Cardiac muscle cell (in vitro differentiated cells and primary cell): ENCODE measurements around the gene WDR59. TPM values are rescaled to one million over a fixed set of nuclear protein-coding genes. Genes with fewer than 3 reads are reported as not detected.

Source experiments
- DNase-seq, 2 donors: peaks; one replicate each; pipeline versions ENCODE4 v3.0.0 to v3.0.0-alpha.2; 2010 to 2017; ENCODE audit warnings: low read depth in 1 of 2, low spot score in 1 of 2
- H3K27ac ChIP-seq: fragments of 200-600 bp; sonication (generic); 2 replicates; pipeline ENCODE4 v1.5.1; 2016
- H3K27me3 ChIP-seq: fragments of 200-600 bp; sonication (generic); 2 replicates; pipeline ENCODE4 v1.6.0; 2016; ENCODE audit warnings: control low read depth
- H3K36me3 ChIP-seq: fragments of 200-600 bp; sonication (generic); 2 replicates; pipeline ENCODE4 v1.5.1; 2016; ENCODE audit warnings: control low read depth
- H3K4me1 ChIP-seq: fragments of 200-600 bp; sonication (generic); 2 replicates; pipeline ENCODE4 v1.8.1; 2017; ENCODE audit warnings: low read depth, mild to moderate bottlenecking, mixed run types
- H3K4me3 ChIP-seq: fragments of 200-600 bp; sonication (generic); 2 replicates; pipeline ENCODE4 v1.5.1; 2016; ENCODE audit warnings: mild to moderate bottlenecking
- H3K9me3 ChIP-seq: fragments of 200-600 bp; sonication (generic); 2 replicates; pipeline ENCODE4 v1.5.1; 2017; ENCODE audit warnings: low read depth, mild to moderate bottlenecking, control low read depth
- polyA plus RNA-seq: library from polyadenylated mRNA; unstranded; fragments of >200 nt; fragmentation: Nextera tagmentation; extraction: Ambion mirVana; gene quantifications from 2 replicates; pipeline ENCODE4 v1.2.1, GENCODE V29; 2016
- total RNA-seq: library from RNA; depleted of rRNA; stranded (reverse); fragments of >200 nt; gene quantifications from 2 replicates; pipeline ENCODE4 v1.2.3, GENCODE V29; 2016
- TF ChIP-seq, protein P1 (sequence below): IDR thresholded peaks from 2 replicates; pipeline ENCODE4 v1.5.1; 2012; ENCODE audit warnings: low read depth, mild to moderate bottlenecking, low read length

The WDR59 gene
- total and polyA plus RNA-seq, 2 experiments from 2014 or later = 46.3 to 51.1 TPM

DNA sequence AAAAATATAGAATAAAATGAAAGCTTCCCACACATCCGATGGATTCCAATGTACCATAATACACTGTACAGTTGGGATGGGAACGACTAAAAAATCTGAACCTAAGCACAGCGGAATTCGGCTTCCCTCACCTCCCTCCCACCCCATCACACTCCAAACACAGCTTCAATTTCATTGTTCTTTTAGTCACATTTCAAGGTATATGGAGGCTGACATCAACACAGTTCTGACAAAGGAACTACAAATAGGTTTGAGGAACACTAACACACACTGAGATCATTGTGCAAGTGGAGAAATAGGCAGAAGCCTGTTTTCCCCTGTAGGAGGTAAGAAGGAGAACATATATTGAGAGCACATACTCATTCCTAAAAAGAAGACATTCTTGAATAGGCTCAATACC is 85.1 kb downstream of the WDR59 start:
- Histone ChIP-seq H3K4me3 (no peak overlapping the region), H3K27ac (no peak overlapping the region), H3K9me3 (no peaks in the 10 kb centered on the region), H3K27me3 (no peaks in the 10 kb centered on the region), H3K36me3 (peaks cover 9% of the 10 kb centered on the region), H3K4me1 (peaks cover 16% of the 10 kb centered on the region)
- no peak for DNase-seq
- TF ChIP-seq, protein P1, sequence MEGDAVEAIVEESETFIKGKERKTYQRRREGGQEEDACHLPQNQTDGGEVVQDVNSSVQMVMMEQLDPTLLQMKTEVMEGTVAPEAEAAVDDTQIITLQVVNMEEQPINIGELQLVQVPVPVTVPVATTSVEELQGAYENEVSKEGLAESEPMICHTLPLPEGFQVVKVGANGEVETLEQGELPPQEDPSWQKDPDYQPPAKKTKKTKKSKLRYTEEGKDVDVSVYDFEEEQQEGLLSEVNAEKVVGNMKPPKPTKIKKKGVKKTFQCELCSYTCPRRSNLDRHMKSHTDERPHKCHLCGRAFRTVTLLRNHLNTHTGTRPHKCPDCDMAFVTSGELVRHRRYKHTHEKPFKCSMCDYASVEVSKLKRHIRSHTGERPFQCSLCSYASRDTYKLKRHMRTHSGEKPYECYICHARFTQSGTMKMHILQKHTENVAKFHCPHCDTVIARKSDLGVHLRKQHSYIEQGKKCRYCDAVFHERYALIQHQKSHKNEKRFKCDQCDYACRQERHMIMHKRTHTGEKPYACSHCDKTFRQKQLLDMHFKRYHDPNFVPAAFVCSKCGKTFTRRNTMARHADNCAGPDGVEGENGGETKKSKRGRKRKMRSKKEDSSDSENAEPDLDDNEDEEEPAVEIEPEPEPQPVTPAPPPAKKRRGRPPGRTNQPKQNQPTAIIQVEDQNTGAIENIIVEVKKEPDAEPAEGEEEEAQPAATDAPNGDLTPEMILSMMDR = no peak

DNA sequence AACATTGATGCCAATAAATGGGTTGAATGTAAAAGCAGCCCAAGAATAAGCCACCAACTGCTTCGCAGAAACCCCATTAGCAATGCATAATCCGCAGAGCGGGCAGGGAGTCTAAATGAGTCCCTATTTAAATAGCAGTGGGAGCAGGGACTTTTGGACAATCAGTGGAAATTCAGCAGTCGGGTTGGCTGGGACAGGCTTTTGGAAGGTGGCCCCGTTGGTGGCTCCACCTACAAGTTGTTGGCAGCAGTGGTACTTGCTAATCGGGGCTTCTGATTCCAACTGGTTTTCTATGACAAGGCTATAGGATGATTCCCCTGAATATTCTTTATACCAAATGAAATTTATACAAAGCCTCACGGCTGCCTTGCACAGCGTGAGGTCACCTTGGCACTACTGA is 86.3 kb downstream of the WDR59 start:
- peaks cover 9% of the 10 kb centered on the region for H3K36me3 ChIP-seq
- TF ChIP-seq, protein P1 = no peak
- no peaks in the 10 kb centered on the region for H3K27me3 ChIP-seq
- H3K27ac ChIP-seq = no peak overlapping the region
- no peak for DNase-seq
- no peaks in the 10 kb centered on the region for H3K9me3 ChIP-seq
- no peak overlapping the region for H3K4me3 ChIP-seq
- peaks cover 8% of the 10 kb centered on the region for H3K4me1 ChIP-seq

DNA sequence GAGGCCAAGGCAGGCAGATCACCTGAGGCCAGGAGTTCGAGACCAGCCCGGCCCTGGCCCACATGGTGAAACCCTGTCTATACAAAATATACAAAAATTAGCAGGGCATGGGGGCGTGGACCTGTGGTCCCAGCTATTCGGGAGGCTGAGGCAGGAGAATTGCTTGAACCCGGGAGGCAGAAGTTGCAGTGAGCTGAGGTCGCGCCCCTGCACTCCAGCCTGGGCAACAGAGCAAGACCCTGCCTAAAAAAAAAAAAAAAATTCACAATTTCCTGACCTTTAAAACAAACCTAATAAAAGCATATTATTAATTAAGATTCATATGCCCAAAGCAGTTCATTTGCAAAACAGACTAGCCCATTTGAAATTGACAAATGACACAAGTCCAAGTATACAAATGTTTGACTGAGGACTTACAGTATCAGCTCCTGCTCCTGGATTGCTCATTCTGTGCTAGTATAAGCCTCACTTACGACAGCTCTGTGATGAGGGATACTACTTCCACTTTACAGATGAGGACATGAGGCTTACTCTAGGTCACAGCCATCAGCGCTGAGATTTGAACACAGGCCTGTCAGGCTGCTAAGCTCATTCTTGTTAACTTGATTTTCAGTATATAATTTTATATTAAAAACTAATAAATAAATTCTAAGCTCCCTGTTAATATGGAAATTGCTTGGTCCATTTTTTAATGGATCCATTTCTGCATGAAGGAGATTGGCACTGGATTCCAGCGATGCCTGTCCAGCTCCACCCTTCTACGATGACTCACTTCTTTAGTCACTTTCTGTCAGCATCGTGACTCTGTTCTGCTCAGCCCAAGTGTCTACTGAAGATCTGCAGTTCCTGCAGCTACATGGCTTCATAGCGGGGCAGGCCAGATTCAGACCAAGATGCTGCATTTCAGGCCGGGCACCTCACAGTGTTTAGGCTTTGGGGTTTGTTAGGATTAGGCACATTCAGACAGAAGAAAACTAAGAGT is 88.2 kb downstream of the WDR59 start:
- peaks cover 21% of the 10 kb centered on the region for H3K36me3 ChIP-seq
- H3K4me3 ChIP-seq = no peak overlapping the region
- peak in 1 of 2 donors; percentile 30 for DNase-seq

DNA sequence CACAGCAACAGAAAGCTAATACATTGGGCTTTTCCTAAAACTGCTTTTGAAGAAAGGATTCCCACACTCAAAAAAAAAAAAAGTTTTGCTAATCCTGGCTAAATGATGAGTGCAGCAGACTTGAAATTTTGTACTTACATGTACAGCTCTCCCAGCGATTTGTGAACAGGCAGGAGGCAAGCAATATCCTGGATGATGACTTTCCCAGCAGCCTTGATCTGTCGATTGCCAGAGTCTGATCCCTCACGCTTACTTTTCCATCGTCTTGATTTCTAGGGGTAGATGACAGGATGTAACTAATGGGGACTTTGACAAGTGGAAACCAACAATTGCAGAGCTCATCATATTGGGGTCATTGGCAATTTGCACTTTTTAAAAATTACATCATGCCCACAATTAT is 91.4 kb downstream of the WDR59 start:
- DNase-seq = no peak
- Histone ChIP-seq H3K27ac (no peak overlapping the region), H3K4me1 (no peaks in the 10 kb centered on the region), H3K27me3 (no peaks in the 10 kb centered on the region), H3K4me3 (no peak overlapping the region), H3K36me3 (peaks cover 31% of the 10 kb centered on the region), H3K9me3 (no peaks in the 10 kb centered on the region)
- TF ChIP-seq, protein P1 = no peak

More for the DNA sequence above, 88.2 kb downstream of the WDR59 start:
- no peak overlapping the region for H3K27ac ChIP-seq
- TF ChIP-seq, protein P1 = no peak
- H3K27me3 ChIP-seq = no peaks in the 10 kb centered on the region
- no peaks in the 10 kb centered on the region for H3K4me1 ChIP-seq
- H3K9me3 ChIP-seq = no peaks in the 10 kb centered on the region

DNA sequence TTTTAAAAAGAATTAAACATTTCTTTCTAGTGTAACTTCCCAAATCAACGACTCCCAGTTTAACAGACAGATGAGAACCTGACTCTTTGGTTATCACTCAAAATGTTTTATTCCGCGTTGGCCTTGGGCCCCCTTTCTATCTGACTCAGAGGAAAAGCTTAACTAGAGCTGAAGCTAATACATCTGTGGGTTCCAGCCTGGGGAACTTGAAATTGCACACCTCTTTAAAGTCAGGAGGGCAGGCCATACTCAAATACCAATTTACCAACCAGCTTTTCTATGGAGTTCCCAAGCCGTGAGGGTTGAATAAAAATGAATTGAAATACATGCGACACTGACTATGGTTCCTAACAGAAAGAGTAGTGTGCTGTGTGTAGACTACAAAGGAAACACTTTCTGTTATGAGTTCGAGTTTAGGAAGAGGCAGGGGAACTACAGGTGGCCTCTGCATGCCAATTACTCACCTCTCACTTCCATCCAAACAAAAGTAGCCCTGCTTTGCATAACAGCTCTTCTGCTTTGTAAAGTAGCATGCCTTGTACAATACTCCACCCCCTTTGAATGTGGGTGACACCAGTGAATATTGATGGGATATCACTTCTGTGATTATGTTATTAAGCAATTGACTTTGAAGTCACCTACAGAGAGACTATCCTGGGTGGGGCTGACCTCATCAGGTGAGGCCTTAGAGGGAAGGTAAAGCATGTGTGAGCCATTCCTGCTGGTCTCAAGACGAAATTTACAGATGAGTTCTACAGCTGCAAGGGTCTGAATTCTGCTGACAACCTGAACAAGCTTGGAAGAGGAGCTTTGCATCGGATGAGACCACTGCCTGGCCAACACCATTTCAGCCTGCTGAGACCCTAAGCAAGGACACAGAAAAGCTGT is 92.1 kb downstream of the WDR59 start:
- Histone ChIP-seq H3K4me1 (no peaks in the 10 kb centered on the region), H3K9me3 (no peaks in the 10 kb centered on the region), H3K36me3 (peaks cover 31% of the 10 kb centered on the region), H3K27ac (no peak overlapping the region), H3K4me3 (no peak overlapping the region), H3K27me3 (no peaks in the 10 kb centered on the region)
- DNase-seq = no peak
- TF ChIP-seq, protein P1 = no peak
